H9 (cell line): ENCODE measurements around the gene CALR3. TPM values are rescaled to one million over a fixed set of nuclear protein-coding genes. Genes with fewer than 3 reads are reported as not detected.

Experiments
- DNase-seq: peaks from one replicate; pipeline ENCODE4 v3.0.0-alpha.2; 2017
- H2AFZ ChIP-seq: one replicate; pipeline ENCODE4 v1.6.1; 2013; ENCODE audit warnings: mild to moderate bottlenecking, low read length, control low read depth, moderate library complexity
- H2AK5ac ChIP-seq: 2 replicates; pipeline ENCODE4 v1.6.1; 2013; ENCODE audit warnings: low read length, control low read depth, mixed read lengths; ENCODE audit not compliant: insufficient read length
- H2BK120ac ChIP-seq: one replicate; pipeline ENCODE4 v1.6.1; 2013; ENCODE audit warnings: low read depth, mild to moderate bottlenecking, low read length, control low read depth, inconsistent platforms; ENCODE audit not compliant: poor library complexity, severe bottlenecking
- H2BK12ac ChIP-seq: 2 replicates; pipeline ENCODE4 v1.6.1; 2013; ENCODE audit warnings: low read length, control low read depth, mixed read lengths, low read depth; ENCODE audit not compliant: insufficient read length
- H2BK15ac ChIP-seq: 2 replicates; pipeline ENCODE4 v1.6.1; 2013; ENCODE audit warnings: low read depth, low read length, control low read depth
- H2BK20ac ChIP-seq: one replicate; pipeline ENCODE4 v1.6.1; 2013; ENCODE audit warnings: low read depth, mild to moderate bottlenecking, low read length, control low read depth, inconsistent platforms; ENCODE audit not compliant: poor library complexity, severe bottlenecking
- H2BK5ac ChIP-seq: 2 replicates; pipeline ENCODE4 v1.6.1; 2013; ENCODE audit warnings: low read length, control low read depth, mixed read lengths; ENCODE audit not compliant: insufficient read length
- H3K14ac ChIP-seq: 2 replicates; pipeline ENCODE4 v1.6.1; 2013; ENCODE audit warnings: low read length, control low read depth; ENCODE audit not compliant: insufficient read depth
- H3K18ac ChIP-seq: 2 replicates; pipeline ENCODE4 v1.6.1; 2013; ENCODE audit warnings: low read depth, mild to moderate bottlenecking, mixed read lengths, low read length, control low read depth; ENCODE audit not compliant: insufficient read length
- H3K23ac ChIP-seq: 2 replicates; pipeline ENCODE4 v1.6.1; 2013; ENCODE audit warnings: low read length, control low read depth, mixed read lengths, low read depth; ENCODE audit not compliant: insufficient read length
- H3K23me2 ChIP-seq: 2 replicates; pipeline ENCODE4 v1.6.1; 2013; ENCODE audit warnings: low read depth, mild to moderate bottlenecking, mixed read lengths, low read length, control low read depth; ENCODE audit not compliant: insufficient read length, poor library complexity, severe bottlenecking
- H3K27ac ChIP-seq: 2 replicates; pipeline ENCODE4 v1.5.1; 2013; ENCODE audit warnings: low read length, control low read depth, mixed read lengths, low read depth; ENCODE audit not compliant: insufficient read length
- H3K27me3 ChIP-seq: 2 replicates; pipeline ENCODE4 v1.6.1; 2013; ENCODE audit warnings: low read length, control low read depth, inconsistent platforms; ENCODE audit not compliant: insufficient read depth
- H3K4ac ChIP-seq: 2 replicates; pipeline ENCODE4 v1.6.1; 2013; ENCODE audit warnings: low read depth, mild to moderate bottlenecking, control low read depth, inconsistent platforms, low read length, moderate library complexity
- H3K4me1 ChIP-seq: 2 replicates; pipeline ENCODE4 v1.6.1; 2013; ENCODE audit warnings: low read length, control low read depth, inconsistent platforms; ENCODE audit not compliant: insufficient read depth
- H3K4me2 ChIP-seq: 2 replicates; pipeline ENCODE4 v1.6.1; 2013; ENCODE audit warnings: low read length, control low read depth, mixed read lengths; ENCODE audit not compliant: insufficient read length, insufficient read depth
- H3K56ac ChIP-seq: 2 replicates; pipeline ENCODE4 v1.6.1; 2013; ENCODE audit warnings: low read depth, mild to moderate bottlenecking, mixed read lengths, low read length, control low read depth; ENCODE audit not compliant: insufficient read length
- H3K79me1 ChIP-seq: 2 replicates; pipeline ENCODE4 v1.6.1; 2013; ENCODE audit warnings: low read depth, mild to moderate bottlenecking, moderate library complexity, low read length, control low read depth, inconsistent platforms; ENCODE audit not compliant: insufficient read depth, poor library complexity, severe bottlenecking
- H3K79me2 ChIP-seq: 2 replicates; pipeline ENCODE4 v1.6.1; 2013; ENCODE audit warnings: low read length, control low read depth, inconsistent platforms; ENCODE audit not compliant: insufficient read depth
- H3K9ac ChIP-seq: 2 replicates; pipeline ENCODE4 v1.6.1; 2013; ENCODE audit warnings: low read length, control low read depth, mixed read lengths; ENCODE audit not compliant: insufficient read length; ENCODE audit errors: extremely low read depth
- H3K9me3 ChIP-seq: one replicate; pipeline ENCODE4 v1.6.1; 2013; ENCODE audit warnings: low read depth, low read length, inconsistent platforms; ENCODE audit not compliant: control insufficient read depth
- H3T11ph ChIP-seq: one replicate; pipeline ENCODE4 v1.6.1; 2013; ENCODE audit warnings: mild to moderate bottlenecking, low read length, control low read depth, inconsistent platforms
- H4K20me1 ChIP-seq: one replicate; pipeline ENCODE4 v1.6.1; 2013; ENCODE audit not compliant: control insufficient read depth, insufficient read length, insufficient read depth
- H4K5ac ChIP-seq: 2 replicates; pipeline ENCODE4 v1.6.1; 2013; ENCODE audit warnings: low read depth, mild to moderate bottlenecking, mixed read lengths, low read length, control low read depth; ENCODE audit not compliant: insufficient read length
- H4K8ac ChIP-seq: replicated peaks from 2 replicates; pipeline ENCODE4 v1.6.1; 2013; ENCODE audit warnings: low read length, control low read depth, mixed read lengths, low read depth; ENCODE audit not compliant: insufficient read length
- H4K91ac ChIP-seq: 2 replicates; pipeline ENCODE4 v1.6.1; 2013; ENCODE audit warnings: low read depth, mild to moderate bottlenecking, moderate library complexity, mixed read lengths, low read length, control low read depth; ENCODE audit not compliant: insufficient read length
- H3K27ac Mint-ChIP-seq, 3 experiments: 2 replicates in 2 of 3; 3 replicates in 1 of 3; pipeline ENCODE4 v1.8.0; 2020 to 2021; ENCODE audit warnings: mixed read lengths in 3 of 3, mild to moderate bottlenecking in 1 of 3, moderate library complexity in 1 of 3
- H3K27me3 Mint-ChIP-seq: 2 replicates; pipeline ENCODE4 v1.8.0; 2021; ENCODE audit warnings: low read depth, mild to moderate bottlenecking, moderate library complexity, mixed read lengths
- H3K36me3 Mint-ChIP-seq, 3 experiments: 2 replicates in 2 of 3; 3 replicates in 1 of 3; pipeline ENCODE4 v1.8.0; 2020 to 2021; ENCODE audit warnings: low read depth in 3 of 3, mixed read lengths in 3 of 3; ENCODE audit not compliant: insufficient read depth in 1 of 3
- H3K4me1 Mint-ChIP-seq, 2 experiments: 2 replicates each; pipeline ENCODE4 v1.8.0; 2020; ENCODE audit warnings: mixed read lengths in 2 of 2
- H3K4me3 Mint-ChIP-seq, 2 experiments: 2 replicates in 1 of 2; 3 replicates in 1 of 2; pipeline ENCODE4 v1.8.0; 2020 to 2021; ENCODE audit warnings: mild to moderate bottlenecking in 2 of 2, mixed read lengths in 2 of 2, moderate library complexity in 1 of 2
- H3K9me3 Mint-ChIP-seq, 2 experiments: 2 replicates in 1 of 2; 3 replicates in 1 of 2; pipeline ENCODE4 v1.8.0; 2020; ENCODE audit warnings: mild to moderate bottlenecking in 2 of 2, mixed read lengths in 2 of 2, moderate library complexity in 1 of 2
- CTCF ChIP-seq: fragments of 200-600 bp; sonication (generic); conservative IDR thresholded peaks from 3 replicates; pipeline ENCODE4 v1.8.0; 2021; ENCODE audit warnings: antibody characterized with exemption, mild to moderate bottlenecking
- WGBS: extraction: QIAGEN DNeasy Blood & Tissue Kit; methylation state at CpG from one replicate; pipeline ENCODE4 v1.1.7; 2013; ENCODE audit warnings: missing lambda C conversion rate, low lambda C conversion rate, mixed read lengths; ENCODE audit not compliant: insufficient read length; ENCODE audit errors: extremely low coverage; 5-methylcytosine and 5-hydroxymethylcytosine counted together
- total RNA-seq: library from RNA; stranded (reverse); gene quantifications from 2 replicates; pipeline ENCODE4 v1.2.1, GENCODE V29; 2021

CALR3 gene
- total RNA-seq, 1 experiment from 2014 or later: 0.44 TPM

DNA sequence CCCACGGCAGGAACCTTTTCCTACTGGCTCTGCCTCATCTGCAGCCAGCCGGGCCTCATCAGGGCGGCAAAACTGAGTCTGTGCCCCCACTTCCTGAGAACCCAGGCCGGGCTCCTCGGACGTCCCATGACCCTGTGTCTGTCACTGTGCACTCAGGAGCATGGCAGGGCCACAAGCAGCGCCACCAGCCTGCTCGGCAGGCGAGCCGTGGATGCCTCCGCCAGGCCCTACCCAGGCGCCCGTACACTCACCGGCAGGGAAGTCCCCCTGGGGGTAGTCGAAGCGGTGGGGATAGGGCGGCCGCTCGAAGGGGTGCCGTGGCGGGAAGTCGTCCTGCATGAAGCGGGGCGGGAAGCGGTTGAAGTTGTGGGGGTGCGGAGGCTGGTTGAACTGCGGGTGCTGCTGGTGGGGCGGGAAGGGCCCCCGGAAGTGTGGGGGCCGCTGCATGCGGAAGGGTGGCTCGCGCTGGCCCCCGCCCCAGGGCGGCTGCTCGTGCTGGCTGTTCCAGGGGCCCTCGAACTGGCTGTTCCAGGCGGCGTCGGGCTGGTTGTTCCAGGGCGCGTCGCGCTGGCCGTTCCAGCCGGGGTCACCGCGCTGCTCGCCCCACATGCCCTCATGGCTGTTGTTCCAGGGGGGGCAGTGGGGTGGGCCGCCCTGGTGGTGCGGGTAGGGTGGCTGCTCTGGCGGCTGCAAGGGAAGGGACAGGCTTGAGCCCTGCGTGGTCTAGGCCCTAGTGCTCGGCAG is 29.2 kb upstream of the CALR3 start:
- no peak overlapping the region for H3K56ac ChIP-seq
- no CpG with 5 or more reads among the region's 54 CpGs for WGBS
- no peak overlapping the region for H3K4ac ChIP-seq
- H3K9me3 Mint-ChIP-seq: no peaks in the 10 kb centered on the region
- H3K27ac ChIP-seq: no peak overlapping the region
- no peak overlapping the region for H2BK5ac ChIP-seq
- no peak overlapping the region for H3T11ph ChIP-seq
- no peak overlapping the region for H2BK20ac ChIP-seq
- no peak overlapping the region for H4K5ac ChIP-seq
- H2BK15ac ChIP-seq: no peak overlapping the region
- H3K4me2 ChIP-seq: no peak overlapping the region
- no peak for TF ChIP-seq CTCF
- no peak overlapping the region for H4K8ac ChIP-seq
- H4K91ac ChIP-seq: no peak overlapping the region
- H3K27me3 Mint-ChIP-seq: no peaks in the 10 kb centered on the region; the same call in 1 of the 2 replicates
- no peak overlapping the region for H3K27ac Mint-ChIP-seq
- no peaks in the 10 kb centered on the region for H4K20me1 ChIP-seq
- no peak for DNase-seq
- no peak overlapping the region for H2AFZ ChIP-seq
- no peak overlapping the region for H2BK120ac ChIP-seq
- H3K79me2 ChIP-seq: no peaks in the 10 kb centered on the region
- no peak overlapping the region for H3K18ac ChIP-seq
- no peaks in the 10 kb centered on the region for H3K9me3 ChIP-seq
- H3K27me3 ChIP-seq: no peaks in the 10 kb centered on the region
- peaks cover 45 to 91% (median 81%) of the 10 kb centered on the region in 3 experiments; a peak in 6 of 7 replicates for H3K36me3 Mint-ChIP-seq
- H2AK5ac ChIP-seq: no peak overlapping the region
- H3K14ac ChIP-seq: no peak overlapping the region
- no peak overlapping the region for H3K23ac ChIP-seq
- no peaks in the 10 kb centered on the region for H3K79me1 ChIP-seq
- H3K4me3 Mint-ChIP-seq: no peak overlapping the region
- H3K4me1 ChIP-seq: no peaks in the 10 kb centered on the region
- no peak overlapping the region for H2BK12ac ChIP-seq
- H3K4me1 Mint-ChIP-seq: no peaks in the 10 kb centered on the region
- H3K9ac ChIP-seq: no peak overlapping the region
- H3K23me2 ChIP-seq: no peaks in the 10 kb centered on the region
